Measurements from ENCODE around the gene WTIP. TPM values are rescaled to one million over a fixed set of nuclear protein-coding genes. Genes with fewer than 3 reads are reported as not detected.

The WTIP gene
- total and polyA plus RNA-seq, 2 of the 4 experiments (the other 2 are of a cell fraction) = 30.3 to 48.9 TPM

DNA sequence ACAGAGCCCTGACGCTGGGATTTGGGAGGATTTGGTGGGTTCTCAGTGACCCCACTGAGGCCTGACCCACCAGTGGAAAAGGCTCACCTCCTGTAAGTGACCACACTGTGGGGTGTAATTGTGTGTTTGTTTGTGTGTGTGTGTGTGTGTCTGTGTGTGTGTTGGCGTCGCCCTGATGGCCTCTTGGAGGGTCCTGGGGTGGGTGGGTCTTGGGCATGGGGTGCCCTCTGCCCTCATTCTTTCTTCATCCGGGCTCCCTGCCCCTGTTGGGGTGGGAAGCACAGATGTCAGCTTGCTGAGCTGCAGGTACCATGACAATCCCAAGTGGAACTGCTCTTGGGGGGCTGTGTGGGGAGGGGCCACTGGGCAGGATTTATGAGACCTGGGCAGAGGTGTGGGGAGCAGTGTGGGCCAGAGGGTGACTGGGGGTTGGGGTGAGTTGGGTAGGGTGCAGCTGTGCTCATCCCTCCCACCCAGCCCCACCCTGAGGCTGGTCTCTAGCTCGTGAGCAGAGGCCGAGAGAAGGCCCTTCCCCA lies 22.8 kb downstream of the WTIP start:
- no CpG with 5 or more reads among the region's 6 CpGs for WGBS, 2 experiments (ENCODE audit: extremely low coverage in 2 of 2, insufficient read length in 1 of 2)
- Histone ChIP-seq H3K4me2 (ENCODE audit: low read depth, low read length) (no peak overlapping the region), H4K5ac (ENCODE audit: low read depth, low read length) (no peak overlapping the region), H3K18ac (ENCODE audit: low read depth, low read length) (no peak overlapping the region), H3K4me3 (ENCODE audit: insufficient read depth, low read depth, low read length) (no peak overlapping the region), H3K9me3 (ENCODE audit: control insufficient read depth, insufficient read depth, low read length) (no peaks in the 10 kb centered on the region), H3K9me1 (ENCODE audit: insufficient read depth, low read length) (0 out of 2 replicates have a peak, but pooled peaks cover 4% of the 10 kb centered on the region), H3K9ac (ENCODE audit: low read depth, low read length) (no peak overlapping the region), H3K23ac (ENCODE audit: low read depth, low read length) (no peak overlapping the region), H2AFZ (replicated peaks; ENCODE audit: low read length, poor library complexity) (no peak overlapping the region), H4K8ac (ENCODE audit: low read depth in 2 of 2, low read length in 2 of 2) (no peak overlapping the region), H4K91ac (ENCODE audit: insufficient read depth, low read depth, low read length) (no peak overlapping the region), H3K79me1 (ENCODE audit: low read depth in 1 of 2, low read length in 2 of 2) (peaks cover 0 to 12% of the 10 kb centered on the region in 2 experiments; a peak in 2 of 4 replicates), H2AK5ac (ENCODE audit: low read depth, low read length) (no peak overlapping the region), H3K27me3 (ENCODE audit: control insufficient read depth, insufficient read depth, low read length) (no peaks in the 10 kb centered on the region), H3K4ac (ENCODE audit: low read depth, low read length) (no peak overlapping the region), H2BK120ac (ENCODE audit: low read depth, low read length) (no peak overlapping the region), H3K36me3 (ENCODE audit: control insufficient read depth, insufficient read depth, low read length) (peaks cover 6% of the 10 kb centered on the region; the same call in 1 of the 2 replicates), H4K20me1 (ENCODE audit: insufficient read depth, low read length) (peaks cover 18% of the 10 kb centered on the region), H2BK20ac (ENCODE audit: low read depth, low read length) (no peak overlapping the region), H2BK15ac (ENCODE audit: low read depth, low read length) (no peak overlapping the region), H3K27ac (ENCODE audit: insufficient read depth, low read length) (no peak overlapping the region), H3K14ac (replicated peaks; ENCODE audit: low read depth, low read length) (no peak overlapping the region), H3K4me1 (ENCODE audit: control insufficient read depth, insufficient read depth, low read length) (peaks cover 7% of the 10 kb centered on the region; the same call in 1 of the 2 replicates), H2BK5ac (ENCODE audit: low read depth, low read length, poor library complexity, severe bottlenecking) (no peak overlapping the region), H3K56ac (ENCODE audit: extremely low read depth, insufficient read depth, low read length) (no peak overlapping the region), H2AK9ac (replicated peaks; ENCODE audit: low read depth, low read length, poor library complexity) (no peak overlapping the region)
- DNase-seq = no peak
- CTCF ChIA-PET = no interaction called here
- POLR2A ChIA-PET (ENCODE audit: unreplicated experiment) = no interaction called here
- ATAC-seq (ENCODE audit: low read depth) = no peak
- BruUV-seq (replicated peaks) = no TSS peak
- intact Hi-C loops (cut with micrococcal nuclease) = no loop called here
- dilution Hi-C loops (cut with HindIII; ENCODE audit: low sequenced_read_pairs, unreplicated experiment) = no loop called here
- TF ChIP-seq, protein P1, sequence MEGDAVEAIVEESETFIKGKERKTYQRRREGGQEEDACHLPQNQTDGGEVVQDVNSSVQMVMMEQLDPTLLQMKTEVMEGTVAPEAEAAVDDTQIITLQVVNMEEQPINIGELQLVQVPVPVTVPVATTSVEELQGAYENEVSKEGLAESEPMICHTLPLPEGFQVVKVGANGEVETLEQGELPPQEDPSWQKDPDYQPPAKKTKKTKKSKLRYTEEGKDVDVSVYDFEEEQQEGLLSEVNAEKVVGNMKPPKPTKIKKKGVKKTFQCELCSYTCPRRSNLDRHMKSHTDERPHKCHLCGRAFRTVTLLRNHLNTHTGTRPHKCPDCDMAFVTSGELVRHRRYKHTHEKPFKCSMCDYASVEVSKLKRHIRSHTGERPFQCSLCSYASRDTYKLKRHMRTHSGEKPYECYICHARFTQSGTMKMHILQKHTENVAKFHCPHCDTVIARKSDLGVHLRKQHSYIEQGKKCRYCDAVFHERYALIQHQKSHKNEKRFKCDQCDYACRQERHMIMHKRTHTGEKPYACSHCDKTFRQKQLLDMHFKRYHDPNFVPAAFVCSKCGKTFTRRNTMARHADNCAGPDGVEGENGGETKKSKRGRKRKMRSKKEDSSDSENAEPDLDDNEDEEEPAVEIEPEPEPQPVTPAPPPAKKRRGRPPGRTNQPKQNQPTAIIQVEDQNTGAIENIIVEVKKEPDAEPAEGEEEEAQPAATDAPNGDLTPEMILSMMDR (conservative IDR thresholded peaks at IDR 0.05; ENCODE audit: low read depth, low read length) = no peak
- TF ChIP-seq NFE2L2 (IDR thresholded peaks at IDR 0.05; ENCODE audit: low read depth, low read length) = no peak
- TF ChIP-seq FOS (IDR thresholded peaks at IDR 0.05; ENCODE audit: low read depth, low read length) = no peak
- no peak for TF ChIP-seq BHLHE40 (IDR thresholded peaks at IDR 0.05; ENCODE audit: low read depth, low read length)
- no peak for TF ChIP-seq CEBPB (IDR thresholded peaks at IDR 0.05; ENCODE audit: low read depth, low read length)
- no peak for TF ChIP-seq POLR2A (IDR thresholded peaks at IDR 0.05; ENCODE audit: low read depth, low read length)
- TF ChIP-seq, protein P2, sequence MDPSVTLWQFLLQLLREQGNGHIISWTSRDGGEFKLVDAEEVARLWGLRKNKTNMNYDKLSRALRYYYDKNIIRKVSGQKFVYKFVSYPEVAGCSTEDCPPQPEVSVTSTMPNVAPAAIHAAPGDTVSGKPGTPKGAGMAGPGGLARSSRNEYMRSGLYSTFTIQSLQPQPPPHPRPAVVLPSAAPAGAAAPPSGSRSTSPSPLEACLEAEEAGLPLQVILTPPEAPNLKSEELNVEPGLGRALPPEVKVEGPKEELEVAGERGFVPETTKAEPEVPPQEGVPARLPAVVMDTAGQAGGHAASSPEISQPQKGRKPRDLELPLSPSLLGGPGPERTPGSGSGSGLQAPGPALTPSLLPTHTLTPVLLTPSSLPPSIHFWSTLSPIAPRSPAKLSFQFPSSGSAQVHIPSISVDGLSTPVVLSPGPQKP (IDR thresholded peaks at IDR 0.05; ENCODE audit: borderline replicate concordance, low read depth, low read length) = no peak
- in situ Hi-C loops (cut with MboI; ENCODE audit: low sequenced_read_pairs) = no loop called here
